Nephron (organoid): ENCODE data around the gene NPLOC4.

Source experiments
- H3K27ac Mint-ChIP-seq, 3 experiments: 2 replicates each; pipeline ENCODE4 v1.8.0; 2020; ENCODE audit warnings: mixed read lengths in 3 of 3, mild to moderate bottlenecking in 2 of 3, moderate library complexity in 1 of 3
- H3K27me3 Mint-ChIP-seq: 2 replicates; pipeline ENCODE4 v1.8.0; 2021; ENCODE audit warnings: low read depth, mild to moderate bottlenecking, moderate library complexity, mixed read lengths
- H3K36me3 Mint-ChIP-seq: 2 replicates; pipeline ENCODE4 v1.8.0; 2020; ENCODE audit warnings: low read depth, mixed read lengths
- H3K4me1 Mint-ChIP-seq: 2 replicates; pipeline ENCODE4 v1.8.0; 2020; ENCODE audit warnings: mixed read lengths
- H3K4me3 Mint-ChIP-seq, 3 experiments: 2 replicates each; pipeline ENCODE4 v1.8.0; 2020; ENCODE audit warnings: mild to moderate bottlenecking in 3 of 3, mixed read lengths in 3 of 3, moderate library complexity in 2 of 3
- H3K9me3 Mint-ChIP-seq: 2 replicates; pipeline ENCODE4 v1.8.0; 2020; ENCODE audit warnings: mixed read lengths
- TF ChIP-seq, protein P1 (sequence below), 3 experiments: fragments of 200-600 bp; sonication (generic); IDR thresholded peaks; one replicate each; pipeline ENCODE4 v1.5.0; 2021; ENCODE audit warnings: antibody characterized with exemption in 3 of 3; ENCODE audit not compliant: unreplicated experiment in 3 of 3

The NPLOC4 gene

DNA sequence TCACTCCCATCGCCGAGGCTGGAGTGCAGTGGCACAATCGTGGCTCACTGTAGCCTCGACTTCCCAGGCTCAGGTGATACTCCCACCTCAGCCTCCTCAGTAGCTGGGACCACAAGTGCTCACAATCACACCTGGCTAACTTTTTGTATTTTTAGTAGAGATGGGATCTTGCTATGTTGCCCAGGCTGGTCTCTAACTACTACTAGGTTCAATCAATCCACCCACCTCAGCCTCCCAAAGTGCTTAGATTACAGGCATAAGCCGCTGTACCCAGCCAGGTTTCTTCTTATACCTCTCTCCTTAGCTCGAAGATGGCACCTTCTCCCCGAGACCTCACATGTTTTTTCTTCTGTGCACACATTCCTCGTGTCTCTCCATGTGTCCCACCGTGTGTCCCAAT, 3.1 kb upstream of the NPLOC4 start:
- Mint-ChIP-seq H3K4me1 (peaks cover 12% of the 10 kb centered on the region), H3K36me3 (no peaks in the 10 kb centered on the region), H3K9me3 (no peaks in the 10 kb centered on the region), H3K4me3 (peak overlapping the region in 2 of 3 experiments; percentile 26 to 31), H3K27me3 (no peaks in the 10 kb centered on the region), H3K27ac (no peak overlapping the region)
- TF ChIP-seq, protein P1, sequence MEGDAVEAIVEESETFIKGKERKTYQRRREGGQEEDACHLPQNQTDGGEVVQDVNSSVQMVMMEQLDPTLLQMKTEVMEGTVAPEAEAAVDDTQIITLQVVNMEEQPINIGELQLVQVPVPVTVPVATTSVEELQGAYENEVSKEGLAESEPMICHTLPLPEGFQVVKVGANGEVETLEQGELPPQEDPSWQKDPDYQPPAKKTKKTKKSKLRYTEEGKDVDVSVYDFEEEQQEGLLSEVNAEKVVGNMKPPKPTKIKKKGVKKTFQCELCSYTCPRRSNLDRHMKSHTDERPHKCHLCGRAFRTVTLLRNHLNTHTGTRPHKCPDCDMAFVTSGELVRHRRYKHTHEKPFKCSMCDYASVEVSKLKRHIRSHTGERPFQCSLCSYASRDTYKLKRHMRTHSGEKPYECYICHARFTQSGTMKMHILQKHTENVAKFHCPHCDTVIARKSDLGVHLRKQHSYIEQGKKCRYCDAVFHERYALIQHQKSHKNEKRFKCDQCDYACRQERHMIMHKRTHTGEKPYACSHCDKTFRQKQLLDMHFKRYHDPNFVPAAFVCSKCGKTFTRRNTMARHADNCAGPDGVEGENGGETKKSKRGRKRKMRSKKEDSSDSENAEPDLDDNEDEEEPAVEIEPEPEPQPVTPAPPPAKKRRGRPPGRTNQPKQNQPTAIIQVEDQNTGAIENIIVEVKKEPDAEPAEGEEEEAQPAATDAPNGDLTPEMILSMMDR (IDR thresholded peaks at IDR 0.05; ENCODE audit: unreplicated experiment in 3 of 3) = no peak

DNA sequence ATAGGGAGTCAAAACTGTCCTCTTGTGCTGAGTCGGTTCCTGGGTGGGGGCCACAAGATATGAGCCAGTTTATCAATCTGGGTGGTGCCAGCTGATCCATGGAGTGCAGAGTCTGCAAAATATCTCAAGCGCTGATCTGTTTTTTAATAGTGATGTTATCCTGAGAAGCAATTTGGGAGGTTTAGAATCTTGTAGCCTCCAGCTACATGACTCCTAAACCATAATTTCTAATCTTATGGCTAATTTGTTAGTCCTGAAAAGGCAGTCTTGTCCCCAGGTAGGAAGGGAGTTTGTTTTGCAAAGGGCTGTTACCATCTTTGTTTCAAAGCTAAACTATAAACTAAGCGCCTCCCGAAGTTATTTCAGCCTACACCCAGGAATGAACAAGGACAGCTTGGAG, 1.8 kb upstream of the NPLOC4 start:
- TF ChIP-seq, protein P1 (IDR thresholded peaks at IDR 0.05; ENCODE audit: unreplicated experiment in 3 of 3) = no peak
- peaks cover 3% of the 10 kb centered on the region for H3K36me3 Mint-ChIP-seq
- no peaks in the 10 kb centered on the region for H3K27me3 Mint-ChIP-seq
- no peaks in the 10 kb centered on the region for H3K9me3 Mint-ChIP-seq
- peak overlapping the region; percentile 65 to 80 (median 72) for H3K4me3 Mint-ChIP-seq
- H3K27ac Mint-ChIP-seq = peak overlapping the region in 1 of 3 experiments; percentile 83
- peaks cover 12% of the 10 kb centered on the region for H3K4me1 Mint-ChIP-seq

DNA sequence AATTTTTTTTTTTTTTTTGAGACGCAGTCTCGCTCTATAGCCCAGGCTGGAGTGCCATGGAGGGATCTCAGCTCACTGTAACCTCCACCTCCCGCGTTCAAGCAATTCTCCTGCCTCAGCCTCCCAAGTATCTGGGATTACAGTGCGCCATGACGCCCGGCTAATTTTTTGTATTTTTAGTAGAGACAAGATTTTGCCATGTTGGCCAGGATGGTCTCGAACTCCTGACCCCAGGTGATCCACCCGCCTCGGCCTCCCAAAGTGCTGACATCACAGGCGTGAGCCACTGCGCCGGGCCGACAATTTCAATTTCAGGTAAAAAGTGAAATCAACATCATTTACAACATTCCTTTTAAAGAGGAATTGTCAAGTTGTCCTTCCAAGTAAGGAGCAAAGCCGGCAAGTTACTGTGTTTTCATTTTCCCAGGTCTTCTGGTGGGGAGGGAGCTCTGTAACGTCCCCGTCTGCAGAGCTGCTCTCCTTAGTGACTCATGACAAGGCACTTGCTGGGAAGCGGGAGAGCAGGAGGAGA, 873 bp downstream of the NPLOC4 start:
- Mint-ChIP-seq H3K4me1 (peaks cover 17% of the 10 kb centered on the region), H3K27me3 (no peaks in the 10 kb centered on the region), H3K4me3 (peak overlapping the region; percentile 89 to 98 (median 97)), H3K36me3 (peaks cover 11% of the 10 kb centered on the region), H3K9me3 (no peaks in the 10 kb centered on the region), H3K27ac (peak overlapping the region; percentile 87 to 97 (median 93))
- TF ChIP-seq, protein P1 (IDR thresholded peaks at IDR 0.05; ENCODE audit: unreplicated experiment in 3 of 3) = no peak

DNA sequence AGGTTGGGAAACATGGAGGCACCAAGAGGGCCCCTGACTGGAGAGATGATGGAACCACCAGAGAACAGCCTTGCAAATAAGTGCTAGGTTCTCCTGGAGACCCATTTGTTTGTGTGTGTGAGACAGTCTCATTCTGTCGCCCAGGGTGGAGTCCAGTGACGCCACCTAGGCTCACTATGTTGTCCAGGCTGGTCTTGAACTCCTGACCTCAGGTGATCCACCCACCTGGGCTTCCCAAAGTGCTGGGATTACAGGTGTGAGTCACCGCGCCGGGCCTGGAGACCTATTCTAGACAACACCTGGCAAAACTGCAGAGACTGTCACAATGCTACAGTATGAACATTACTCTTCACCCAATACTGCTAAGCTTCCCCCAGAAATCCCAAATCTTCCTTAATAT, 1.5 kb downstream of the NPLOC4 start:
- H3K27ac Mint-ChIP-seq = peak overlapping the region in 2 of 3 experiments; percentile 49 to 93
- TF ChIP-seq, protein P1 (IDR thresholded peaks at IDR 0.05; ENCODE audit: unreplicated experiment in 3 of 3) = no peak

DNA sequence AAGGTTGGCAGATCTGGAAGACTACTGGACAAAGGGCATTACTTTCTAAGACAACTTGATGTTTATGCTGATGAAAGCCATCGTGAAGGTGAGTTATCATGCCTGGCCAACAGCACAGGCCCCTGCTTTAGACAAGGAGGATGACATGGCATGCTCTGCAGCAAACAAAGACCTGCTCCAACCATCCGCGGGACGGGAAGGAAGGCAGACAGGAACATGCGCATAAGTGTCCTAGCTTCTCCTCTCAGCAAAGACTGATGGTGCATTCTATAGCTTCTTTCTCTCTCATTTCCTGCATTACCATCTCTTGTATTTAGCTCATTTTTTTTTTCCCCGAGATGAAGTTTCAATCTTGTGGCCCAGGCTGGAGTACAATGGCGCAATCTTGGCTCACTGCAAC, 5.4 kb downstream of the NPLOC4 start:
- TF ChIP-seq, protein P1 (IDR thresholded peaks at IDR 0.05; ENCODE audit: unreplicated experiment in 3 of 3) = no peak
- Mint-ChIP-seq H3K4me1 (peaks cover 12% of the 10 kb centered on the region), H3K27ac (peak overlapping the region in 1 of 3 experiments; percentile 26)

More for the DNA sequence above, 1.5 kb downstream of the NPLOC4 start:
- Mint-ChIP-seq H3K27me3 (no peaks in the 10 kb centered on the region), H3K4me1 (peaks cover 17% of the 10 kb centered on the region), H3K4me3 (peak overlapping the region; percentile 89 to 98 (median 97)), H3K9me3 (no peaks in the 10 kb centered on the region), H3K36me3 (peaks cover 13% of the 10 kb centered on the region)

DNA sequence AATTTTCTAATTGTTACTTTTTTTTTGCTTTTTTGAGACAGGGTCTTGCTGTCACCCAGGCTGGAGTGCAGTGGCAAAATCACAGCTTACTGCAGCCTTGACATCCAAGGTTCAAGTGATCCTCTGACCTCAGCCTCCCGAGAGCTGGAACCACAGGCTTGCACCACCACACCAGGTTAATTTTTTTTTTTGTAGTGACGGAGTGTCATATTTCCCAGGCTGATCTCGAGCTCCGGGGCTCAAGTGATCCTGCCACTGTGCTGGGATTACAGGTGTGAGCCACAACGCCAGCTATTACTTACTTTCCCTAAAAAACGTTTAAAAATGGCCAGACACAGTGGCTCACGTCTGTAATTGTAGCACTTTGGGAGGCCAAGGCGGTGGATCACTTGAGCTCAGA, 6.6 kb downstream of the NPLOC4 start:
- Mint-ChIP-seq H3K36me3 (peaks cover 59% of the 10 kb centered on the region), H3K4me1 (peaks cover 4% of the 10 kb centered on the region), H3K27ac (no peak overlapping the region), H3K4me3 (no peak overlapping the region), H3K27me3 (no peaks in the 10 kb centered on the region), H3K9me3 (peaks cover 3% of the 10 kb centered on the region)
- TF ChIP-seq, protein P1 (IDR thresholded peaks at IDR 0.05; ENCODE audit: unreplicated experiment in 3 of 3) = no peak

More for the DNA sequence above, 5.4 kb downstream of the NPLOC4 start:
- Mint-ChIP-seq H3K9me3 (no peaks in the 10 kb centered on the region), H3K36me3 (peaks cover 47% of the 10 kb centered on the region), H3K4me3 (peak overlapping the region in 1 of 3 experiments; percentile 22), H3K27me3 (no peaks in the 10 kb centered on the region)
